H1 (cell line): Measurements from ENCODE around the gene HSH2D. TPM values are rescaled to one million over a fixed set of nuclear protein-coding genes. Genes with fewer than 3 reads are reported as not detected.

Experiments used
- CTCF ChIA-PET: fragments of 300-600 bp; sonication (Branson Sonifier 250); formaldehyde crosslinking; loops from one replicate; lab custom pipeline; 2021; ENCODE audit not compliant: partially characterized antibody; lab: Charles Lee
- POLR2A ChIA-PET: fragments of 300-600 bp; sonication (Branson Sonifier 250); formaldehyde crosslinking; loops from one replicate; lab custom pipeline; 2021; ENCODE audit warnings: inconsistent platforms; ENCODE audit not compliant: partially characterized antibody; lab: Charles Lee
- DNase-seq, 2 experiments: peaks; one replicate each; pipeline versions ENCODE4 v3.0.0 to v3.0.0-alpha.2; 2010 to 2022; ENCODE audit warnings: low spot score in 2 of 2, low read depth in 1 of 2, mixed read lengths in 1 of 2
- FAIRE-seq: peaks from 2 replicates; lab custom pipeline; 2011; peaks lifted over from hg19 to GRCh38; lab: Jason Lieb, UNC
- H2AFZ ChIP-seq: 2 replicates; pipeline ENCODE4 v1.8.1; 2012; ENCODE audit warnings: low read length, inconsistent platforms
- H2AK5ac ChIP-seq: 2 replicates; pipeline ENCODE4 v1.6.1; 2013; ENCODE audit warnings: low read depth, low read length
- H2BK120ac ChIP-seq: replicated peaks from 2 replicates; pipeline ENCODE3; 2013; ENCODE audit warnings: low read depth, low read length, inconsistent platforms
- H2BK12ac ChIP-seq: 2 replicates; pipeline ENCODE4 v1.6.1; 2013; ENCODE audit warnings: low read depth, low read length
- H2BK15ac ChIP-seq: 2 replicates; pipeline ENCODE4 v1.6.1; 2013; ENCODE audit warnings: low read length
- H2BK20ac ChIP-seq: 2 replicates; pipeline ENCODE4 v1.6.1; 2013; ENCODE audit warnings: low read length
- H2BK5ac ChIP-seq: 2 replicates; pipeline ENCODE4 v1.6.1; 2013; ENCODE audit warnings: low read depth, low read length
- H3K14ac ChIP-seq: 2 replicates; pipeline ENCODE4 v1.6.1; 2013; ENCODE audit warnings: inconsistent platforms; ENCODE audit not compliant: insufficient read length
- H3K18ac ChIP-seq: 2 replicates; pipeline ENCODE4 v1.6.1; 2013; ENCODE audit warnings: low read length; ENCODE audit errors: extremely low read depth
- H3K23ac ChIP-seq: 2 replicates; pipeline ENCODE4 v1.6.1; 2013; ENCODE audit warnings: inconsistent platforms; ENCODE audit not compliant: insufficient read length
- H3K23me2 ChIP-seq: 2 replicates; pipeline ENCODE4 v1.6.1; 2013; ENCODE audit warnings: low read depth, low read length
- H3K27ac ChIP-seq: 2 replicates; pipeline ENCODE4 v1.6.1; 2011; ENCODE audit warnings: low read depth, low read length, inconsistent platforms
- H3K27me3 ChIP-seq, 4 experiments: replicated peaks in 1 of 4; 1 replicate in 1 of 4; 2 replicates in 3 of 4; pipeline versions ENCODE4 v1.6.1 to v1.8.1; 2011 to 2013; ENCODE audit warnings: low read length in 3 of 4, mild to moderate bottlenecking in 3 of 4, inconsistent platforms in 2 of 4, mixed read lengths in 2 of 4, moderate library complexity in 1 of 4; ENCODE audit not compliant: control insufficient read depth in 3 of 4, insufficient read depth in 3 of 4; ENCODE audit errors: extremely low read depth in 1 of 4
- H3K36me3 ChIP-seq, 4 experiments: 2 replicates each; pipeline versions ENCODE4 v1.6.1 to v1.8.1; 2011 to 2013; ENCODE audit warnings: mild to moderate bottlenecking in 4 of 4, low read length in 3 of 4, moderate library complexity in 2 of 4, control low read depth in 1 of 4, inconsistent platforms in 1 of 4; ENCODE audit not compliant: insufficient read depth in 4 of 4, control insufficient read depth in 2 of 4
- H3K4ac ChIP-seq: replicated peaks from 2 replicates; pipeline ENCODE3; 2013; ENCODE audit warnings: low read length, low read depth, mixed read lengths, inconsistent platforms; ENCODE audit not compliant: insufficient read length
- H3K4me1 ChIP-seq, 4 experiments: replicated peaks in 1 of 4; 1 replicate in 1 of 4; 2 replicates in 3 of 4; pipeline versions ENCODE4 v1.6.1 to v1.8.1; 2011 to 2013; ENCODE audit warnings: low read length in 3 of 4, inconsistent platforms in 2 of 4, mixed read lengths in 1 of 4; ENCODE audit not compliant: insufficient read depth in 4 of 4, control insufficient read depth in 3 of 4
- H3K4me2 ChIP-seq, 2 experiments: 2 replicates each; pipeline versions ENCODE4 v1.6.1 to v1.8.1; 2011 to 2013; ENCODE audit warnings: low read depth in 2 of 2, low read length in 2 of 2, control low read depth in 1 of 2, inconsistent platforms in 1 of 2, mild to moderate bottlenecking in 1 of 2; ENCODE audit not compliant: insufficient read depth in 1 of 2
- H3K4me3 ChIP-seq, 4 experiments: fragments of 200-600, 300-600 bp in 1 of 4; sonication (generic), shearing (Covaris generic), sonication (Bioruptor Twin) in 1 of 4; 2 replicates each; pipeline versions ENCODE4 v1.5.1 to v1.8.1; 2011 to 2016; ENCODE audit warnings: low read length in 4 of 4, low read depth in 3 of 4, control low read depth in 2 of 4, inconsistent platforms in 2 of 4, mild to moderate bottlenecking in 2 of 4, mixed read lengths in 1 of 4, moderate library complexity in 1 of 4; ENCODE audit not compliant: insufficient read depth in 2 of 4; ENCODE audit errors: extremely low read depth in 1 of 4
- H3K56ac ChIP-seq: replicated peaks from 2 replicates; pipeline ENCODE3; 2013; ENCODE audit warnings: low read depth, mild to moderate bottlenecking, mixed read lengths, low read length, inconsistent platforms; ENCODE audit not compliant: insufficient read length
- H3K79me1 ChIP-seq: 2 replicates; pipeline ENCODE4 v1.6.1; 2013; ENCODE audit warnings: low read depth, low read length, control low read depth
- H3K79me2 ChIP-seq, 2 experiments: 2 replicates each; pipeline versions ENCODE4 v1.6.1 to v1.8.1; 2012 to 2013; ENCODE audit warnings: low read length in 2 of 2, mild to moderate bottlenecking in 2 of 2, inconsistent platforms in 1 of 2; ENCODE audit not compliant: insufficient read depth in 2 of 2, control insufficient read depth in 1 of 2
- H3K9ac ChIP-seq, 4 experiments: replicated peaks in 1 of 4; 1 replicate in 1 of 4; 2 replicates in 3 of 4; pipeline versions ENCODE4 v1.6.1 to v1.8.1; 2011 to 2013; ENCODE audit warnings: low read depth in 3 of 4, low read length in 3 of 4, control low read depth in 2 of 4, mild to moderate bottlenecking in 2 of 4, moderate library complexity in 2 of 4, inconsistent platforms in 1 of 4; ENCODE audit errors: extremely low read depth in 1 of 4
- H3K9me3 ChIP-seq, 2 experiments: 2 replicates each; pipeline versions ENCODE4 v1.6.1 to v1.8.1; 2012 to 2013; ENCODE audit warnings: mild to moderate bottlenecking in 2 of 2, moderate library complexity in 2 of 2, control low read depth in 1 of 2, inconsistent platforms in 1 of 2, low read depth in 1 of 2, low read length in 1 of 2, mixed read lengths in 1 of 2; ENCODE audit not compliant: insufficient read depth in 2 of 2
- H4K20me1 ChIP-seq, 2 experiments: replicated peaks in 1 of 2; 2 replicates each; pipeline versions ENCODE3 to v1.8.1; 2011 to 2013; ENCODE audit warnings: inconsistent platforms in 2 of 2, low read length in 2 of 2, mild to moderate bottlenecking in 1 of 2; ENCODE audit not compliant: insufficient read depth in 2 of 2, control insufficient read depth in 1 of 2
- H4K5ac ChIP-seq: 2 replicates; pipeline ENCODE4 v1.6.1; 2013; ENCODE audit warnings: low read length, low read depth, mixed read lengths, inconsistent platforms; ENCODE audit not compliant: insufficient read length
- H4K8ac ChIP-seq: 2 replicates; pipeline ENCODE4 v1.8.0; 2013; ENCODE audit warnings: mild to moderate bottlenecking, moderate library complexity, low read length, inconsistent platforms; ENCODE audit not compliant: insufficient read depth; ENCODE audit errors: extremely low read depth
- H4K91ac ChIP-seq: replicated peaks from 2 replicates; pipeline ENCODE3; 2013; ENCODE audit warnings: low read length, mixed read lengths, inconsistent platforms; ENCODE audit not compliant: insufficient read length
- EGR1 ChIP-seq: IDR thresholded peaks from 2 replicates; pipeline ENCODE4 v1.6.1; 2011; ENCODE audit warnings: low read depth, low read length, borderline replicate concordance
- JUN ChIP-seq: IDR thresholded peaks from 2 replicates; pipeline ENCODE4 v1.6.1; 2011; ENCODE audit warnings: low read depth, mild to moderate bottlenecking, improper control_type of control experiment, low read length
- KDM1A ChIP-seq: fragments of 200-600, 300-600 bp; sonication (generic); IDR thresholded peaks from 2 replicates; pipeline ENCODE4 v1.7.1; 2016; ENCODE audit warnings: mild to moderate bottlenecking, low read length, borderline replicate concordance
- MAFK ChIP-seq: IDR thresholded peaks from 2 replicates; pipeline ENCODE4 v1.6.1; 2012; ENCODE audit warnings: low read depth, mild to moderate bottlenecking, improper control_type of control experiment, low read length
- MAX ChIP-seq: IDR thresholded peaks from 2 replicates; pipeline ENCODE4 v1.6.1; 2012; ENCODE audit warnings: inconsistent platforms
- POLR2A ChIP-seq, 2 experiments: IDR thresholded peaks; 1 replicate in 1 of 2; 2 replicates in 1 of 2; pipeline ENCODE4 v1.6.1; 2011; ENCODE audit warnings: low read depth in 2 of 2, low read length in 2 of 2, mild to moderate bottlenecking in 2 of 2; ENCODE audit errors: control extremely low read depth in 1 of 2
- SIN3A ChIP-seq, 2 experiments: IDR thresholded peaks in 1 of 2; conservative IDR thresholded peaks in 1 of 2; 2 replicates each; pipeline ENCODE4 v1.6.1; 2011 to 2012; ENCODE audit warnings: low read length in 2 of 2, improper control_type of control experiment in 1 of 2, low read depth in 1 of 2, mild to moderate bottlenecking in 1 of 2
- SP4 ChIP-seq: IDR thresholded peaks from 2 replicates; pipeline ENCODE4 v1.6.1; 2012; ENCODE audit warnings: low read length, inconsistent platforms
- WGBS, 2 experiments: shearing (Covaris generic) in 1 of 2; methylation state at CpG; one replicate each; pipeline versions ENCODE4 v1.1.6 to v1.1.7; 2013 to 2015; ENCODE audit warnings: low lambda C conversion rate in 2 of 2, mixed read lengths in 2 of 2, inconsistent platforms in 1 of 2, low coverage in 1 of 2, missing lambda C conversion rate in 1 of 2; ENCODE audit not compliant: insufficient replicate concordance in 2 of 2, insufficient coverage in 1 of 2, insufficient read length in 1 of 2; ENCODE audit errors: extremely low coverage in 1 of 2, missing lambda C conversion rate in 1 of 2; 5-methylcytosine and 5-hydroxymethylcytosine counted together
- polyA plus RNA-seq, 7 experiments: library from polyadenylated mRNA; depleted of rRNA in 3 of 7; stranded (reverse) in 5 of 7; unstranded in 2 of 7; fragments of >200 nt in 5 of 7; fragments of 200-250 nt in 2 of 7; gene quantifications; 1 replicate in 5 of 7; 2 replicates in 1 of 7; 4 replicates in 1 of 7; pipeline versions ENCODE4 v1.2.1 to v1.2.3, GENCODE V29; 2011 to 2013; ENCODE audit warnings: missing spikeins in 2 of 7, mixed read lengths in 2 of 7
- total RNA-seq: library from RNA; stranded (reverse); fragmentation: NEBNext Ultra II Directional; extraction: Animal tissue kit (Norgen Biotek cat#: 25700); gene quantifications from 2 replicates; pipeline ENCODE4 v1.2.1, GENCODE V29; 2021

The HSH2D gene
- total and polyA plus RNA-seq, 2 of the 8 experiments (the other 6 are each of a cell fraction or from before 2014, with no cell fraction given): 0.67 to 1.6 TPM

- Histone ChIP-seq H2BK12ac (no peak overlapping the region), H3K56ac (no peak overlapping the region), H3K23ac (no peak overlapping the region), H3K4me2 (no peak overlapping the region), H3K4me1 (no peaks in the 10 kb centered on the region), H2BK5ac (no peak overlapping the region), H3K27me3 (no peaks in the 10 kb centered on the region), H4K8ac (no peak overlapping the region), H3K14ac (no peak overlapping the region), H3K18ac (no peak overlapping the region), H3K79me2 (peaks cover 0 to 29% of the 10 kb centered on the region in 2 experiments; a peak in 2 of 4 replicates), H2BK20ac (no peak overlapping the region), H3K23me2 (no peaks in the 10 kb centered on the region), H3K36me3 (peaks cover 22 to 39% (median 35%) of the 10 kb centered on the region in 4 experiments), H3K27ac (no peak overlapping the region), H2BK120ac (no peak overlapping the region), H4K5ac (no peak overlapping the region)
- POLR2A ChIA-PET: interaction anchor here (0.9 to 1.5 kb wide), 4 partner anchors 17 to 42 kb away, joined by 3 to 8 read pairs (median 4); partner anchors contain the start of genes HSH2D and TPM4
- FAIRE-seq: no peak
- CTCF ChIA-PET: interaction anchor here (1.0 to 2.2 kb wide), 7 partner anchors 32 to 70 kb away, joined by 3 to 6 read pairs (median 4); no protein-coding TSS in a partner anchor
- WGBS, 2 experiments: 86% methylated on average over 10 of the region's 12 CpGs; no CpG with 5 or more reads in 1 of the 2 experiments
- TF ChIP-seq EGR1 (no peak), KDM1A (no peak), POLR2A (IDR thresholded peaks at IDR 0.05; ENCODE audit: control extremely low read depth in 1 of 2, low read depth in 2 of 2, low read length in 2 of 2) (no peak), MAX (no peak), JUN (no peak), SIN3A (conservative IDR thresholded peaks at IDR 0.05 in 1 of 2, IDR thresholded peaks at IDR 0.05 in 1 of 2; ENCODE audit: low read depth in 1 of 2, low read length in 2 of 2) (no peak), SP4 (no peak), MAFK (no peak)
- TF ChIP-seq, all 59 proteins: peak for 0
- peaks cover 6% of the 10 kb centered on the region; the same call in 1 of the 2 replicates for H3K79me1 ChIP-seq
- no peak overlapping the region for H3K4me3 ChIP-seq
- no peak overlapping the region for H4K91ac ChIP-seq
- no peak overlapping the region for H2AFZ ChIP-seq
- peaks cover 2 to 21% of the 10 kb centered on the region in 2 experiments for H4K20me1 ChIP-seq
- H2BK15ac ChIP-seq: no peak overlapping the region
- H3K9me3 ChIP-seq: no peaks in the 10 kb centered on the region
- no peak overlapping the region for H3K4ac ChIP-seq
- H2AK5ac ChIP-seq: no peak overlapping the region
- no peak for DNase-seq
- H3K9ac ChIP-seq: no peak overlapping the region
Observed at GRCh38 chr19:16118489-16119033, 24.9 kb upstream of the HSH2D start.
